K562 (cell line): ENCODE measurements around the gene CD52. TPM values are rescaled to one million over a fixed set of nuclear protein-coding genes. Genes with fewer than 3 reads are reported as not detected.

Experiments
- ARID4B ChIP-seq: sonication (generic); formaldehyde crosslinking; IDR thresholded peaks from 2 replicates; pipeline ENCODE4 v1.8.0; 2022; ENCODE audit warnings: mild to moderate bottlenecking, missing genetic modification reagents
- CBX2 ChIP-seq: fragments of 200-600 bp; sonication (generic); IDR thresholded peaks from one replicate; pipeline ENCODE4 v1.6.1; 2012; ENCODE audit warnings: mild to moderate bottlenecking, low read length, inconsistent platforms; ENCODE audit not compliant: insufficient read depth, poor library complexity, severe bottlenecking
- CC2D1A ChIP-seq: fragments of 450-650 bp; IDR thresholded peaks from 2 replicates; pipeline ENCODE4 v1.6.1; 2017; ENCODE audit warnings: mild to moderate bottlenecking
- CREB5 ChIP-seq: fragments of 250-450 bp; sonication (Bioruptor Pico); IDR thresholded peaks from 2 replicates; pipeline ENCODE4 v1.5.0; 2020; ENCODE audit warnings: mild to moderate bottlenecking
- CTCFL ChIP-seq: IDR thresholded peaks from 2 replicates; pipeline ENCODE4 v1.6.1; 2011; ENCODE audit warnings: borderline replicate concordance, low read depth, mild to moderate bottlenecking, moderate library complexity, low read length; ENCODE audit not compliant: insufficient read depth, poor library complexity, severe bottlenecking
- EP300 ChIP-seq: IDR thresholded peaks from 2 replicates; pipeline ENCODE4 v1.6.1; 2012; ENCODE audit warnings: low read length, improper control_type of control experiment
- GMEB1 ChIP-seq: fragments of 250-450 bp; sonication (Bioruptor Pico); IDR thresholded peaks from 2 replicates; pipeline ENCODE4 v1.4.0; 2020; ENCODE audit warnings: mild to moderate bottlenecking
- HDAC6 ChIP-seq: IDR thresholded peaks from 2 replicates; pipeline ENCODE4 v1.6.1; 2012; ENCODE audit warnings: low read depth, mild to moderate bottlenecking, control low read depth, inconsistent platforms, low read length, moderate library complexity
- HNRNPLL ChIP-seq: fragments of 200-400 bp; formaldehyde crosslinking; IDR thresholded peaks from 2 replicates; pipeline ENCODE4 v1.6.1; 2017; ENCODE audit warnings: low read length, low read depth, mild to moderate bottlenecking; ENCODE audit not compliant: poor library complexity, severe bottlenecking
- JUND ChIP-seq, 2 experiments: IDR thresholded peaks; 2 replicates in 1 of 2; 3 replicates in 1 of 2; pipeline ENCODE4 v1.6.1; 2011; ENCODE audit warnings: borderline replicate concordance in 2 of 2, low read depth in 2 of 2, low read length in 2 of 2, improper control_type of control experiment in 1 of 2, missing biosample characterization in 1 of 2, missing genetic modification characterization in 1 of 2, missing genetic modification reagents in 1 of 2
- KAT8 ChIP-seq: fragments of 450-650 bp; IDR thresholded peaks from 2 replicates; pipeline ENCODE4 v1.6.1; 2016; ENCODE audit warnings: low read depth, mild to moderate bottlenecking
- NFRKB ChIP-seq: fragments of 450-650 bp; IDR thresholded peaks from 2 replicates; pipeline ENCODE4 v1.6.1; 2016; ENCODE audit warnings: low read depth
- RBFOX2 ChIP-seq: fragments of 200-400 bp; formaldehyde crosslinking; IDR thresholded peaks from 2 replicates; pipeline ENCODE4 v1.6.1; 2017; ENCODE audit warnings: low read depth, mild to moderate bottlenecking, low read length, moderate library complexity
- RNF2 ChIP-seq: sonication (generic); IDR thresholded peaks from 2 replicates; pipeline ENCODE4 v1.6.1; 2016
- SAFB2 ChIP-seq: fragments of 200-400 bp; formaldehyde crosslinking; IDR thresholded peaks from 2 replicates; pipeline ENCODE4 v1.6.1; 2018; ENCODE audit warnings: borderline replicate concordance, low read length, low read depth, moderate library complexity; ENCODE audit not compliant: severe bottlenecking
- TFAM ChIP-seq: fragments of 250-450 bp; sonication (Bioruptor Pico); conservative IDR thresholded peaks from 2 replicates; pipeline ENCODE4 v1.5.0; 2021; ENCODE audit warnings: mild to moderate bottlenecking, moderate library complexity
- polyA plus RNA-seq, 8 experiments: library from polyadenylated mRNA; depleted of rRNA in 4 of 8; stranded (reverse) in 5 of 8; unstranded in 3 of 8; fragments of >200 nt; fragmentation: Nextera tagmentation in 2 of 8; fragmentation: Illumina TruSeq in 1 of 8; extraction: Ambion mirVana in 2 of 8; extraction: Trizol in 1 of 8; gene quantifications; 2 replicates each; pipeline versions ENCODE4 v1.2.1 to v1.2.3, GENCODE V29; 2011 to 2014; ENCODE audit warnings: inconsistent platforms in 1 of 8, missing spikeins in 1 of 8
- total RNA-seq, 7 experiments: library from RNA; depleted of rRNA in 6 of 7; stranded (reverse); fragments of >200 nt in 6 of 7; fragmentation: Illumina TruSeq in 2 of 7; extraction: Trizol in 2 of 7; gene quantifications; 2 replicates each; pipeline versions ENCODE4 v1.2.1 to v1.2.3, GENCODE V29; 2011 to 2021; ENCODE audit warnings: low replicate concordance in 1 of 7

Gene CD52
- total and polyA plus RNA-seq, 9 of the 15 experiments (the other 6 are each of a cell fraction or from before 2014, with no cell fraction given), result 34.9 to 488 (median 173) TPM

GRCh38 chr1:26306290-26307229 is 11.2 kb upstream of the CD52 start, which contains the start of gene UBXN11 (continued):
- TF ChIP-seq TFAM (CRISPR knock-in tag) (no peak), HNRNPLL (no peak), EP300 (no peak), RBFOX2 (peak; percentile 79), SAFB2 (no peak), GMEB1 (CRISPR knock-in tag) (peak; percentile 22; the same call in 1 of the 2 replicates), CTCFL (no peak), KAT8 (no peak), CC2D1A (no peak), JUND (IDR thresholded peaks at IDR 0.05; ENCODE audit: borderline replicate concordance, low read depth, low read length) (peak; percentile 49; the same call in 1 of the 2 replicates), JUND (tag; IDR thresholded peaks at IDR 0.05; ENCODE audit: borderline replicate concordance, low read depth, low read length) (no peak; the same call in 2 of the 3 replicates), CBX2 (no peak), HDAC6 (no peak), ARID4B (peak; percentile 99), RNF2 (no peak), NFRKB (peak; percentile 46), CREB5 (no peak)
